Pancreas (tissue), 10 donors: ENCODE data around the gene DYNC2H1. TPM values are rescaled to one million over a fixed set of nuclear protein-coding genes. Genes with fewer than 3 reads are reported as not detected.

Experiments
- ATAC-seq, 4 donors: fragments of 200-7000 bp; cut with Tn5 transposase; one replicate each; pipeline versions ENCODE4 v1.8.0 to v1.9.1; 2020; ENCODE audit warnings: mild to moderate bottlenecking in 4 of 4, moderate library complexity in 4 of 4
- DNase-seq, 6 donors: peaks; one replicate each; pipeline ENCODE4 v3.0.0-alpha.2; 2020
- FAIRE-seq: peaks from 2 replicates; lab custom pipeline; 2012; peaks lifted over from hg19 to GRCh38; lab: Jason Lieb, UNC
- H3K27ac ChIP-seq, 4 donors: fragments of 200-600 bp; sonication (generic); 1 replicate in 3 of 4; 2 replicates in 1 of 4; pipeline versions ENCODE4 v1.5.0 to v1.8.0; 2020
- H3K27me3 ChIP-seq, 4 donors: fragments of 200-600 bp; one replicate each; pipeline ENCODE4 v1.8.0; 2021
- H3K36me3 ChIP-seq, 3 donors: fragments of 200-600 bp; sonication (generic) in 1 of 3; one replicate each; pipeline versions ENCODE4 v1.5.0 to v1.8.0; 2020 to 2021
- H3K4me1 ChIP-seq, 3 donors: fragments of 200-600 bp; one replicate each; pipeline ENCODE4 v1.8.0; 2021
- H3K4me3 ChIP-seq, 4 donors: fragments of 200-600 bp; sonication (generic) in 2 of 4; one replicate each; pipeline versions ENCODE4 v1.5.0 to v1.8.0; 2020 to 2021
- H3K9me3 ChIP-seq, 4 donors: fragments of 200-600 bp; one replicate each; pipeline ENCODE4 v1.8.0; 2021
- CTCF ChIP-seq, 4 donors: fragments of 200-600 bp; sonication (generic) in 3 of 4; IDR thresholded peaks; one replicate each; pipeline versions ENCODE4 v1.5.0 to v1.8.0; 2021; ENCODE audit warnings: antibody characterized with exemption in 4 of 4
- WGBS, 2 donors: extraction: QIAGEN DNeasy Blood & Tissue Kit; methylation state at CpG; one replicate each; pipeline ENCODE4 v1.1.7; 2013; 5-methylcytosine and 5-hydroxymethylcytosine counted together
- intact Hi-C, 3 donors: fragments of 100-400 bp; cut with DNase I; formaldehyde crosslinking; loops; one replicate each; pipeline versions ENCODE4 v1.11.1 to v1.14.2; 2022
- polyA plus RNA-seq, 2 donors: library from polyadenylated mRNA; stranded (reverse); fragments of 200-250 nt; gene quantifications; one replicate each; pipeline ENCODE4 v1.2.3, GENCODE V29; 2013
- total RNA-seq, 6 donors: library from RNA; stranded (reverse); fragmentation: NEBNext Ultra II Directional in 4 of 6; extraction: Animal tissue kit (Norgen Biotek cat#: 25700) in 4 of 6; gene quantifications; one replicate each; pipeline versions ENCODE4 v1.2.1 to v1.2.4, GENCODE V29; 2021 to 2023
- donor health status: healthy with polysubstance abuse.
- donor health status: DM: no; HTN: no; CAD: no; lungs with moderate emphysema.
- donor health status: DM: no; HTN: no; CAD: no.
- donor health status: control.
- donor health status: control.
- donor health status: Bipolar disorder and iron deficiency.
- donor health status: DM: yes; HTN: yes; CAD: no.
- donor health status: DM: no; HTN: no; CAD: no.
- donor health status: DM: no; HTN: no; CAD: no.
- donor health status: DM: yes; HTN: yes; CAD: no.

The DYNC2H1 gene
- total and polyA plus RNA-seq, 8 donors = 6.6 to 15.2 (median 8.4) TPM

GRCh38 chr11:103295704-103296103 is 186.5 kb downstream of the DYNC2H1 start:
- WGBS, 2 donors = 94 to 96% methylated on average over 5 of the region's 5 CpGs
- no peak for DNase-seq
- Histone ChIP-seq H3K4me3 (no peak overlapping the region), H3K27me3 (no peaks in the 10 kb centered on the region), H3K27ac (no peak overlapping the region), H3K9me3 (peaks cover 0 to 5% (median 2%) of the 10 kb centered on the region in 4 donors), H3K4me1 (no peaks in the 10 kb centered on the region), H3K36me3 (peaks cover 0 to 9% (median 0%) of the 10 kb centered on the region in 3 donors)
- no peak for FAIRE-seq
- intact Hi-C loops = no loop called here
- no peak for ATAC-seq
- TF ChIP-seq CTCF (IDR thresholded peaks at IDR 0.05) = no peak

- 81 to 86% methylated on average over 3 of the region's 3 CpGs for WGBS, 2 donors
- H3K27me3 ChIP-seq = no peaks in the 10 kb centered on the region
- no peak overlapping the region for H3K27ac ChIP-seq
- intact Hi-C loops = no loop called here
- H3K4me1 ChIP-seq = no peaks in the 10 kb centered on the region
- peaks cover 0 to 5% (median 3%) of the 10 kb centered on the region in 4 donors for H3K9me3 ChIP-seq
- no peak for TF ChIP-seq CTCF (IDR thresholded peaks at IDR 0.05)
- H3K36me3 ChIP-seq = peaks cover 0 to 9% (median 0%) of the 10 kb centered on the region in 3 donors
- no peak overlapping the region for H3K4me3 ChIP-seq
- DNase-seq (no peak), ATAC-seq (no peak), FAIRE-seq (no peak)
These were observed 188.7 kb downstream of the DYNC2H1 start for GRCh38 chr11:103297900-103298299.

- 86 to 89% methylated on average over 3 of the region's 3 CpGs for WGBS, 2 donors
- intact Hi-C loops = no loop called here
- no peak for TF ChIP-seq CTCF (IDR thresholded peaks at IDR 0.05)
These were observed 206.0 kb downstream of the DYNC2H1 start for GRCh38 chr11:103315248-103315647.

GRCh38 chr11:103317118-103317517 is 207.9 kb downstream of the DYNC2H1 start:
- FAIRE-seq (no peak), DNase-seq (no peak), ATAC-seq (no peak)
- 68 to 72% methylated on average over 3 of the region's 3 CpGs for WGBS, 2 donors
- H3K4me3 ChIP-seq = no peak overlapping the region
- intact Hi-C loops = no loop called here
- H3K4me1 ChIP-seq = no peaks in the 10 kb centered on the region
- H3K9me3 ChIP-seq = no peaks in the 10 kb centered on the region
- no peaks in the 10 kb centered on the region for H3K27me3 ChIP-seq
- no peak overlapping the region for H3K27ac ChIP-seq
- no peaks in the 10 kb centered on the region for H3K36me3 ChIP-seq
- TF ChIP-seq CTCF (IDR thresholded peaks at IDR 0.05) = no peak

More at GRCh38 chr11:103315248-103315647, 206.0 kb downstream of the DYNC2H1 start:
- no peak overlapping the region for H3K4me3 ChIP-seq
- no peaks in the 10 kb centered on the region for H3K4me1 ChIP-seq
- DNase-seq (no peak), FAIRE-seq (no peak), ATAC-seq (no peak)
- H3K36me3 ChIP-seq = no peaks in the 10 kb centered on the region
- H3K27ac ChIP-seq = no peak overlapping the region
- no peaks in the 10 kb centered on the region for H3K9me3 ChIP-seq
- H3K27me3 ChIP-seq = no peaks in the 10 kb centered on the region

GRCh38 chr11:103322821-103323220 is 213.6 kb downstream of the DYNC2H1 start:
- H3K4me3 ChIP-seq = no peak overlapping the region
- DNase-seq (no peak), FAIRE-seq (no peak), ATAC-seq (peak in 1 of 4 donors; percentile 19)
- H3K27me3 ChIP-seq = no peaks in the 10 kb centered on the region
- H3K4me1 ChIP-seq = no peaks in the 10 kb centered on the region
- H3K9me3 ChIP-seq = no peaks in the 10 kb centered on the region
- H3K27ac ChIP-seq = no peak overlapping the region
- H3K36me3 ChIP-seq = no peaks in the 10 kb centered on the region
- no peak for TF ChIP-seq CTCF (IDR thresholded peaks at IDR 0.05)
- WGBS, 2 donors = 32 to 45% methylated on average over 6 of the region's 6 CpGs
- intact Hi-C loops = loop anchor here in 1 of 3 donors (10.0 kb wide), 1 partner anchor 282 kb away; no protein-coding TSS in a partner anchor
